ENCODE data around the gene ARHGAP4. TPM values are rescaled to one million over a fixed set of nuclear protein-coding genes. Genes with fewer than 3 reads are reported as not detected.
A peak's percentile ranks its signal among the peaks of the same experiment; 100 is the strongest.

Gene ARHGAP4
- total RNA-seq, 1 experiment from 2014 or later: 67.4 TPM

DNA sequence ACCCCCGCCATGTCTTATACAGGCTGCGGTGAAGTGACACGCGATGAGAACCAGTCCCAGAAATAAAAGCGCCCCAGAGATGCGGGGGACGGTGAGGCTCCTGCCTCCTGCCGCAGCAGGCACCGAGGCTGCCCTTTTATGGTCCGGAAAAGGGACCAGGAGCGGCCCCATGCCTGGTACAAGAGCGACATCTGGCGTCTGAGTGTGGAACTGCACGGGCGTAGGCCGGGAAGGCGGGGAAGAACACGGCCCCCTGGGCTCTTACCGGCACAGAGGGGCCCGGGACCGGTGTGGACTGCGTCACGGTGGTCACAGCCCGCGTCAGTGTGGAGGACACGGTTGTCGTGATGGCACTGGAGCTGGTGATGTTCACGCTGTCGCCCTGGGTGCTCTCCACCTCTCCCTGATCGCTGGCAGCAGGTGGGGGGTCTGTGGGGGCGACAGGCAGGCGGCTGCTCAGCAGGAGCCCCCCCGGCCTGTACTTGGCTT lies 27.3 kb upstream of the ARHGAP4 start:
- CTCF ChIA-PET: no interaction called here

More for the DNA sequence above, 27.3 kb upstream of the ARHGAP4 start:
- peaks cover 0 to 17% of the 10 kb centered on the region in 2 experiments; a peak in 1 of 4 replicates for H3K36me3 ChIP-seq (ENCODE audit: control insufficient read depth in 1 of 2, insufficient read depth in 2 of 2, low read length in 2 of 2)
- intact Hi-C loops (cut with micrococcal nuclease): loop anchor here (1.0 to 2.0 kb wide), 2 partner anchors 29 to 189 kb away; partner anchors contain the start of gene PLXNB3
- ATAC-seq (peak; percentile 72), DNase-seq (ENCODE audit: low read depth, low spot score) (no peak)
- no peaks in the 10 kb centered on the region for H3K9me3 ChIP-seq (ENCODE audit: control insufficient read depth in 1 of 2, insufficient read depth in 1 of 2, low read depth in 1 of 2, low read length in 2 of 2)
- no peak for TF ChIP-seq EZH2 (IDR thresholded peaks at IDR 0.05)
- no peak for TF ChIP-seq TCF7L2 (IDR thresholded peaks at IDR 0.05; ENCODE audit: borderline replicate concordance, extremely low read depth, insufficient read depth, insufficient read length)
- TF ChIP-seq, protein P1, sequence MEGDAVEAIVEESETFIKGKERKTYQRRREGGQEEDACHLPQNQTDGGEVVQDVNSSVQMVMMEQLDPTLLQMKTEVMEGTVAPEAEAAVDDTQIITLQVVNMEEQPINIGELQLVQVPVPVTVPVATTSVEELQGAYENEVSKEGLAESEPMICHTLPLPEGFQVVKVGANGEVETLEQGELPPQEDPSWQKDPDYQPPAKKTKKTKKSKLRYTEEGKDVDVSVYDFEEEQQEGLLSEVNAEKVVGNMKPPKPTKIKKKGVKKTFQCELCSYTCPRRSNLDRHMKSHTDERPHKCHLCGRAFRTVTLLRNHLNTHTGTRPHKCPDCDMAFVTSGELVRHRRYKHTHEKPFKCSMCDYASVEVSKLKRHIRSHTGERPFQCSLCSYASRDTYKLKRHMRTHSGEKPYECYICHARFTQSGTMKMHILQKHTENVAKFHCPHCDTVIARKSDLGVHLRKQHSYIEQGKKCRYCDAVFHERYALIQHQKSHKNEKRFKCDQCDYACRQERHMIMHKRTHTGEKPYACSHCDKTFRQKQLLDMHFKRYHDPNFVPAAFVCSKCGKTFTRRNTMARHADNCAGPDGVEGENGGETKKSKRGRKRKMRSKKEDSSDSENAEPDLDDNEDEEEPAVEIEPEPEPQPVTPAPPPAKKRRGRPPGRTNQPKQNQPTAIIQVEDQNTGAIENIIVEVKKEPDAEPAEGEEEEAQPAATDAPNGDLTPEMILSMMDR (IDR thresholded peaks at IDR 0.05 in 2 of 3, conservative IDR thresholded peaks at IDR 0.05 in 1 of 3; ENCODE audit: borderline replicate concordance in 1 of 3, insufficient read depth in 1 of 3, low read depth in 2 of 3, low read length in 2 of 3): peak in 2 of 3 experiments; percentile 79 to 80; a peak in 4 of 6 replicates
- no peak for TF ChIP-seq ZNF274 (IDR thresholded peaks at IDR 0.05; ENCODE audit: low read depth, low read length)
- TF ChIP-seq EGR1 (IDR thresholded peaks at IDR 0.05; ENCODE audit: low read depth): no peak
- no peak for TF ChIP-seq ELF1 (IDR thresholded peaks at IDR 0.05; ENCODE audit: borderline replicate concordance, low read depth)
- no peak overlapping the region for H3K4me3 ChIP-seq (replicated peaks in 1 of 2; ENCODE audit: low read depth in 1 of 2, low read length in 2 of 2)
- H3K27me3 ChIP-seq (ENCODE audit: insufficient read depth, low read length): no peaks in the 10 kb centered on the region
- no peaks in the 10 kb centered on the region; the same call in 1 of the 2 replicates for H3K79me2 ChIP-seq (ENCODE audit: insufficient read depth, low read length)
- H2AFZ ChIP-seq (ENCODE audit: low read depth, low read length, poor library complexity, severe bottlenecking): no peak overlapping the region
- no peaks in the 10 kb centered on the region for H3K4me1 ChIP-seq (ENCODE audit: control insufficient read depth in 1 of 2, insufficient read depth in 2 of 2, low read length in 2 of 2)
- BruUV-seq (replicated peaks): no TSS peak
- H3K4me2 ChIP-seq (ENCODE audit: low read length): no peak overlapping the region
- H3K9ac ChIP-seq (ENCODE audit: low read length): no peak overlapping the region
- H4K20me1 ChIP-seq (ENCODE audit: insufficient read depth): no peaks in the 10 kb centered on the region
- no peaks in the 10 kb centered on the region for H3K9me2 ChIP-seq (ENCODE audit: insufficient read depth)
- ChIA-PET RAD21 (ENCODE audit: low non-redundant PET in 1 of 2, low total read pairs in 2 of 2, uncharacterized antibody in 2 of 2, unreplicated experiment in 2 of 2) (no interaction called here), POLR2A (no interaction called here)
- H3K27ac ChIP-seq (ENCODE audit: low read depth, low read length): no peak overlapping the region
